Subcutaneous adipose tissue (tissue), 4 donors: Measurements from ENCODE around the gene CDR2L. TPM values are rescaled to one million over a fixed set of nuclear protein-coding genes. Genes with fewer than 3 reads are reported as not detected.

Source experiments
- CTCF ChIP-seq: fragments of 450-650 bp; IDR thresholded peaks from one replicate; pipeline ENCODE4 v1.5.1; 2016; ENCODE audit warnings: low read depth, mild to moderate bottlenecking, control low read depth, antibody characterized with exemption, moderate library complexity
- small RNA-seq: library from RNA; depleted of rRNA; stranded (forward); fragments of <200 nt; gene quantifications from one replicate; pipeline ENCODE3, GENCODE V24; 2016
- total RNA-seq, 4 donors: library from RNA; depleted of rRNA; stranded (reverse); fragments of >200 nt; gene quantifications; one replicate each; pipeline ENCODE4 v1.1.0, GENCODE V29; 2016

Gene CDR2L
- total RNA-seq, 4 donors from 2014 or later: 5.1 to 8.5 (median 5.9) TPM

DNA sequence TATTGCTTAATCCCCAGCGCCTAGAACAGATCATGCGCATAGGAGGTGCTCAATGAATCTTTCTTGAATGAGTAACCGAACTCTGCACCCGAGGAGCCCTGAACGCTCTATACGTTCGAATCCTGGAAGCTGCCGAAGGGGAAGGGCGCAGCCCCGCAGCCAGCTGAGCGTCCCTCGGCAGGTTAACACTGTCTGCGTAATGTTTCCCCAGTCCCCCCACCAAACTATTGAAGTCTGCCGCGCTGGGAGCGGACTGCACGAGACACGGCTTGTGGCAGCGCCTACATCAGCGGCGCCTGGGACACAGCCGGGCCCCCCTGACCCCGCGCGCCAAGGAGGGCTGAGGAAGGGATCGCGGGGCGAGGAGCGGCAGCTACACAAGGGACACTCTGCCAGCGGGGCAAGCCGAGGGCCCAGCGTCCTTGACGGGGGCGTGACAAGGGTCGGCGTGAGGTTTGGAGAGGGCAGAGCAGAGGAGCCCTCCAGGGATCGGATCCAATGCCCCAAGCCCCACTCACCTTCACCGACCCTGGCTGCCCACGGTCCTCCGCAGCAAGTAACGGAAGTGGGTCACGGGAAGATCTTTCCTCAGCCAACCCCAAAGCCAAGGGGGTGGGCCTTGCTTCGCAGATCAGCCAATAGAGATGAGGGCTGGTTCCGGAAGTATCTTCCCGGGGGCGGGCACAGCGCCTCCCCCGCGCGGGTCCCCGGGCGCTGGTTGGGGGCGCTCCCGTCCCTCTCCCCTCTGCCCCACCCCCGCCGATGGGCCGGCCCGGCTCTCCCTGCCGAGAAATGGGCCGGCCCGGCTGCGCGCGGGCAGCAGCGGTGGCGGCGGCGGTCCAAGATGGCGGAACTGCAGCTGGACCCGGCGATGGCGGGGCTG is 59.2 kb downstream of the CDR2L start, which contains the start of the genes ATP5PD and KCTD2:
ATP5PD (minus strand) TSS at position 563 of the 883 bp plus-strand sequence. CDS start 4,319 bp downstream, outside the sequence.
KCTD2 (plus strand) TSS at position 819 of the 883 bp plus-strand sequence; CDS start at position 845, 26 bp downstream.
- no peak for TF ChIP-seq CTCF

DNA sequence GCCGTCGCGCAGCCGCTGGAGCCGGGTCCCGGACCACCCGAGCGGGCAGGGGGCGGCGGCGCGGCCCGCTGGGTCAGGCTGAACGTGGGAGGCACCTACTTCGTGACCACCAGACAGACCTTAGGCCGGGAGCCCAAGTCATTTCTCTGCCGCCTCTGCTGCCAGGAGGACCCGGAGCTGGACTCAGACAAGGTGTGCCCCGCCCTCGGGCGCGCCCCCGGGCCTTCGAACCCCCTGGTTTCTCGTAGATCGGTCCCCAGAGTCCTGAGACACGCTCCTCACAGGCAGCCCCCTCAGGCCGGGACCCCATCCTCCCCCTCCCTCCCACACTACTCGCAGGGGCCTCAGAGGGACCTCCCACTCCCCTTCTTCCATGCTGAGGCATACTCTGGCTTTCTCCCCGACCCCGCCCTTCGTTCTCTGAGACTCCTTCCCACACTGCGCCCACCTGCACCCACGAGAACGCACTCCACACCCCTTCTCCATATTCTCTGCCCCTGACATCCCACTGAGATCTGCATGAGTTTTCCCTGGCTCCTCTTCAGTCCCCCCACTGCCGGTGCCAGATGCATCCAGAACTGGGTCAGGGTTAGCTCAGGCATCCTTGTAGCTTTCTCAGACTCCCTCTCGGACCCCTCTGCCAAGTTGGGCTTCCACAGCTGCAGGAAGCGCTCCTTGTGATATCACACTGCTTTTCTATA is 60.1 kb downstream of the CDR2L start:
- no peak for TF ChIP-seq CTCF

GRCh38 chr17:75048249-75048878 is 60.9 kb downstream of the CDR2L start:
- TF ChIP-seq CTCF: no peak

- TF ChIP-seq CTCF: no peak
Measured at GRCh38 chr17:75049057-75049456, 61.6 kb downstream of the CDR2L start.

GRCh38 chr17:75049706-75050105 is 62.3 kb downstream of the CDR2L start:
- TF ChIP-seq CTCF: no peak

- TF ChIP-seq CTCF: no peak
Measured at GRCh38 chr17:75051941-75052340, 64.5 kb downstream of the CDR2L start.

Small RNA genes lying within 50 kb of the gene (small RNA-seq; reads per million reads assigned to genes)
- gene RN7SL573P (not detected), gene RNU6-362P (not detected)

Other genes with a start within 250 kb of the CDR2L start
- 10 to 100 TPM; 10.3 to 26.2 (median 15.1) TPM for gene NHERF1, start 239.0 kb upstream of the CDR2L start, total RNA-seq
- 10 to 100 TPM; 12.4 to 20.0 (median 18.3) TPM for gene NAT9, start 211.3 kb upstream of the CDR2L start, total RNA-seq
- under 1 TPM; 0.17 to 0.38 (median 0.27) TPM for gene GRIN2C, start 127.7 kb upstream of the CDR2L start, total RNA-seq
- gene FDXR, start 114.6 kb upstream of the CDR2L start, total RNA-seq: 1 to 10 TPM; 1.1 to 8.3 (median 6.0) TPM
- under 1 TPM in 1 of 4 donors, not detected in 3; 0.22 TPM for gene FADS6, start 94.0 kb upstream of the CDR2L start, total RNA-seq
- not detected for gene USH1G, start 64.4 kb upstream of the CDR2L start, total RNA-seq
- under 1 TPM in 1 of 4 donors, not detected in 3; 0.44 TPM for gene OTOP2, start 63.4 kb upstream of the CDR2L start, total RNA-seq
- gene OTOP3, start 51.7 kb upstream of the CDR2L start, total RNA-seq: not detected
- 10 to 100 TPM in 1 of 4 donors, 1 to 10 TPM in 3; 3.2 to 16.6 (median 3.6) TPM for gene HID1, start 14.9 kb upstream of the CDR2L start, total RNA-seq
- 10 to 100 TPM; 34.8 to 53.5 (median 45.1) TPM for gene MRPL58, start 25.0 kb downstream of the CDR2L start, total RNA-seq
- gene ATP5PD, start 59.3 kb downstream of the CDR2L start, total RNA-seq: 100 to 1,000 TPM; 236 to 509 (median 283) TPM
- gene KCTD2, start 59.6 kb downstream of the CDR2L start, total RNA-seq: 10 to 100 TPM; 18.9 to 30.8 (median 24.2) TPM
- 10 to 100 TPM; 11.7 to 30.0 (median 13.2) TPM for gene SLC16A5, start 100.3 kb downstream of the CDR2L start, total RNA-seq
- gene ARMC7, start 122.3 kb downstream of the CDR2L start, total RNA-seq: 1 to 10 TPM; 3.1 to 7.0 (median 6.1) TPM
- gene NT5C, start 144.1 kb downstream of the CDR2L start, total RNA-seq: 10 to 100 TPM; 35.4 to 92.3 (median 69.9) TPM
- 10 to 100 TPM; 18.7 to 41.1 (median 22.8) TPM for gene JPT1, start 166.9 kb downstream of the CDR2L start, total RNA-seq
- gene SUMO2, start 195.3 kb downstream of the CDR2L start, total RNA-seq: 10 to 100 TPM; 41.1 to 77.0 (median 69.2) TPM
- gene NUP85, start 218.0 kb downstream of the CDR2L start, total RNA-seq: 10 to 100 TPM; 28.9 to 48.8 (median 41.0) TPM